Liver (tissue), 3 donors: ENCODE results near the gene PLA2R1.

ENCODE experiments used
- CTCF ChIP-seq: fragments of 150-350 bp; IDR thresholded peaks from 2 replicates; pipeline ENCODE4 v1.5.1; 2017; ENCODE audit warnings: improper control_type of control experiment, low read depth, low read length; ENCODE audit not compliant: missing input control
- TAF1 ChIP-seq: conservative IDR thresholded peaks from 2 replicates; pipeline ENCODE4 v1.6.1; 2016; ENCODE audit warnings: antibody characterized with exemption, mild to moderate bottlenecking
- TF ChIP-seq, protein P1 (sequence below): IDR thresholded peaks from 2 replicates; pipeline ENCODE4 v1.6.1; 2016; ENCODE audit warnings: antibody characterized with exemption, mild to moderate bottlenecking
- donor health status: healthy.
- donor health status: healthy.

DNA sequence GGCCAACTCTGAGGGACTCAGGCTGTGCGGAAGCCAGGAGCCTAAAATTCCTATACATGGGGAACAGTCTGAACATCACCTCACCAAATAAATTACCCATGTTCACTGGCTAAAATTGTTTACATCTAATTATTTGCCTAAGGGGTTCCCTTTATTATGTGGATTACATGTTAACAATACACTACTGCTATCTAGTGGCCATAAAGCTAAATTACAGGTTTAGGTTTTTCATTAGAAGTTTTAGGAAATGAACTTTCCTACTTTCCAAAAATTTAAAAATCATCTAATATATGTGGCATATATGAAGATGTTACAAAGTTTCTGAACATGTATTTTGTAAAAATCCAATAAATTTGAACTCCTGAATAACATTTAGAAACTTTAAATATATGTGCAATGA lies 40.3 kb downstream of the PLA2R1 start:
- TF ChIP-seq TAF1 (no peak), CTCF (no peak)
- TF ChIP-seq, protein P1, sequence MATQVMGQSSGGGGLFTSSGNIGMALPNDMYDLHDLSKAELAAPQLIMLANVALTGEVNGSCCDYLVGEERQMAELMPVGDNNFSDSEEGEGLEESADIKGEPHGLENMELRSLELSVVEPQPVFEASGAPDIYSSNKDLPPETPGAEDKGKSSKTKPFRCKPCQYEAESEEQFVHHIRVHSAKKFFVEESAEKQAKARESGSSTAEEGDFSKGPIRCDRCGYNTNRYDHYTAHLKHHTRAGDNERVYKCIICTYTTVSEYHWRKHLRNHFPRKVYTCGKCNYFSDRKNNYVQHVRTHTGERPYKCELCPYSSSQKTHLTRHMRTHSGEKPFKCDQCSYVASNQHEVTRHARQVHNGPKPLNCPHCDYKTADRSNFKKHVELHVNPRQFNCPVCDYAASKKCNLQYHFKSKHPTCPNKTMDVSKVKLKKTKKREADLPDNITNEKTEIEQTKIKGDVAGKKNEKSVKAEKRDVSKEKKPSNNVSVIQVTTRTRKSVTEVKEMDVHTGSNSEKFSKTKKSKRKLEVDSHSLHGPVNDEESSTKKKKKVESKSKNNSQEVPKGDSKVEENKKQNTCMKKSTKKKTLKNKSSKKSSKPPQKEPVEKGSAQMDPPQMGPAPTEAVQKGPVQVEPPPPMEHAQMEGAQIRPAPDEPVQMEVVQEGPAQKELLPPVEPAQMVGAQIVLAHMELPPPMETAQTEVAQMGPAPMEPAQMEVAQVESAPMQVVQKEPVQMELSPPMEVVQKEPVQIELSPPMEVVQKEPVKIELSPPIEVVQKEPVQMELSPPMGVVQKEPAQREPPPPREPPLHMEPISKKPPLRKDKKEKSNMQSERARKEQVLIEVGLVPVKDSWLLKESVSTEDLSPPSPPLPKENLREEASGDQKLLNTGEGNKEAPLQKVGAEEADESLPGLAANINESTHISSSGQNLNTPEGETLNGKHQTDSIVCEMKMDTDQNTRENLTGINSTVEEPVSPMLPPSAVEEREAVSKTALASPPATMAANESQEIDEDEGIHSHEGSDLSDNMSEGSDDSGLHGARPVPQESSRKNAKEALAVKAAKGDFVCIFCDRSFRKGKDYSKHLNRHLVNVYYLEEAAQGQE = no peak
